ENCODE results near the gene MGMT. TPM values are rescaled to one million over a fixed set of nuclear protein-coding genes. Genes with fewer than 3 reads are reported as not detected.

The MGMT gene
- polyA plus RNA-seq, 1 of the 3 experiments (the other 2 are of a cell fraction) = 10.8 TPM

DNA sequence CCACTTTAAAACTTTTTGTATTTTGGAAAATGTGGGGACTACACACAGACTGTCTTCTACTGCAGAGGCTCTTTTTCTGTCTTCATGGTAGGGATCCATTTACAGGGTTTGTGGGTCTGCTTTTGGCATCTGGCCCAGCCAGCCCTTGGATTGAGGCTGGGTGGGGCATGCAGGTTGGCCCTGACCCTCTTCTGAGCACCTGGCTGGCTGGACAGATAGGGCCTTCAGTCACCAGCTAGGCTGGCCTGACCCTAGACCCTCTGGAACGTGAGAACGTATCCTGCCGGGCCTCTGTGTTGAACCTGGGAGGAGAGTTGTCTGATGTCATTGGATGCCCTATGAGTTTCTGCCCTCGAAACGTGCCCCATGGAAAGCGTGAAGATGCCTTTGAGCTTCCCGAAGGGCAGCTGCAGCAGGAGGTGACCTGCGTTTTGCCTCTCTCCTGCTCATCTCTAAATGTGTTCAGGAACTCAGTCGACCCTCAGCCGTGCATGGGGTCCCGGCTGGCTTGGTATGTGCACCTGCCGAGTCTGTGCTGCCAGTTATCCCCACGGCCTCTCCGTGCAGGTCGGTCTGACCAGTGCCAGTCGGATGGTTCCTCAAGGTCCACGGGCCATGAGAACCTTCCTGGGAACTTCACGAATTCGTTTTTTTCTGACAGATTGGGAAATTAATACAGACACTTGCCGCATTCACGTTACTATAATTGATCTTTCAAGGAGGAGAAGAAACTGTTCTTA, 74.9 kb downstream of the MGMT start:
- TF ChIP-seq, protein P1, sequence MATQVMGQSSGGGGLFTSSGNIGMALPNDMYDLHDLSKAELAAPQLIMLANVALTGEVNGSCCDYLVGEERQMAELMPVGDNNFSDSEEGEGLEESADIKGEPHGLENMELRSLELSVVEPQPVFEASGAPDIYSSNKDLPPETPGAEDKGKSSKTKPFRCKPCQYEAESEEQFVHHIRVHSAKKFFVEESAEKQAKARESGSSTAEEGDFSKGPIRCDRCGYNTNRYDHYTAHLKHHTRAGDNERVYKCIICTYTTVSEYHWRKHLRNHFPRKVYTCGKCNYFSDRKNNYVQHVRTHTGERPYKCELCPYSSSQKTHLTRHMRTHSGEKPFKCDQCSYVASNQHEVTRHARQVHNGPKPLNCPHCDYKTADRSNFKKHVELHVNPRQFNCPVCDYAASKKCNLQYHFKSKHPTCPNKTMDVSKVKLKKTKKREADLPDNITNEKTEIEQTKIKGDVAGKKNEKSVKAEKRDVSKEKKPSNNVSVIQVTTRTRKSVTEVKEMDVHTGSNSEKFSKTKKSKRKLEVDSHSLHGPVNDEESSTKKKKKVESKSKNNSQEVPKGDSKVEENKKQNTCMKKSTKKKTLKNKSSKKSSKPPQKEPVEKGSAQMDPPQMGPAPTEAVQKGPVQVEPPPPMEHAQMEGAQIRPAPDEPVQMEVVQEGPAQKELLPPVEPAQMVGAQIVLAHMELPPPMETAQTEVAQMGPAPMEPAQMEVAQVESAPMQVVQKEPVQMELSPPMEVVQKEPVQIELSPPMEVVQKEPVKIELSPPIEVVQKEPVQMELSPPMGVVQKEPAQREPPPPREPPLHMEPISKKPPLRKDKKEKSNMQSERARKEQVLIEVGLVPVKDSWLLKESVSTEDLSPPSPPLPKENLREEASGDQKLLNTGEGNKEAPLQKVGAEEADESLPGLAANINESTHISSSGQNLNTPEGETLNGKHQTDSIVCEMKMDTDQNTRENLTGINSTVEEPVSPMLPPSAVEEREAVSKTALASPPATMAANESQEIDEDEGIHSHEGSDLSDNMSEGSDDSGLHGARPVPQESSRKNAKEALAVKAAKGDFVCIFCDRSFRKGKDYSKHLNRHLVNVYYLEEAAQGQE (IDR thresholded peaks at IDR 0.05; ENCODE audit: low read depth, low read length) = no peak
- no peak for TF ChIP-seq YY1 (IDR thresholded peaks at IDR 0.05; ENCODE audit: low read depth)
- H3K27me3 ChIP-seq (ENCODE audit: insufficient read depth) = no peaks in the 10 kb centered on the region
- POLR2A ChIA-PET = no interaction called here
- no peaks in the 10 kb centered on the region for H3K36me3 ChIP-seq (replicated peaks in 1 of 2; ENCODE audit: control insufficient read depth in 1 of 2, insufficient read depth in 2 of 2, low read length in 1 of 2)
- no peak overlapping the region for H3K4me3 ChIP-seq (ENCODE audit: low read depth in 2 of 2, low read length in 1 of 2)
- H3K9ac ChIP-seq = no peak overlapping the region
- H2AFZ ChIP-seq (ENCODE audit: low read depth) = no peak overlapping the region
- 78% methylated on average over 18 of the region's 21 CpGs for WGBS (ENCODE audit: low lambda C conversion rate)
- no peak overlapping the region for H3K4me2 ChIP-seq
- DNase-seq = no peak
- no peaks in the 10 kb centered on the region for H3K9me2 ChIP-seq
- H3K4me1 ChIP-seq (ENCODE audit: control insufficient read depth in 1 of 2, insufficient read depth in 2 of 2, low read depth in 1 of 2, low read length in 1 of 2) = peaks cover 0 to 7% of the 10 kb centered on the region in 2 experiments; a peak in 1 of 4 replicates
- no peak overlapping the region for H3K27ac ChIP-seq (ENCODE audit: low read depth in 2 of 2, low read length in 1 of 2)
- H3F3A ChIP-seq (replicated peaks; ENCODE audit: insufficient read depth) = no peaks in the 10 kb centered on the region
- H3K9me3 ChIP-seq = no peaks in the 10 kb centered on the region
- CTCF ChIA-PET = no interaction called here
- no peaks in the 10 kb centered on the region for H3K79me2 ChIP-seq (ENCODE audit: insufficient read depth)
- no peaks in the 10 kb centered on the region for H4K20me1 ChIP-seq (ENCODE audit: insufficient read depth)

DNA sequence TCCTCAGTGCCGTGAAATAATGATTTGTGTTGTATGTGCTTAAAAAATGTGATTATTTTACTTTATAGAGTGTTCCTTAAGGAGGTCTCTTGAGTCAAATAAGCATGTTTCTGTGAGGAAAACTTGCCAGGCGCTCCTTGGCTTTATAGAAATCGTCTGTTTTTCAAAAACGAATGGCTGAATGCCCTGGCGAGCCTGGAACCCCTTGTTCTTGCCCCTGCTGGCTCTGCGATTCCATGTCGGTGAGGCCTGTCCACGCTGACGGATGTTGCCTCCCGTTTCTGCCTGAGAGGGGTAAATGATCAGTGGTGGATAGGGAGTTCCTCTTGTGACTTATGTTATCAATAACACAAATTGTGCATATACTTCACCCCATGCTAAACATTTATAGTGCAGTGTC, 75.5 kb downstream of the MGMT start:
- Histone ChIP-seq H3K9me3 (no peaks in the 10 kb centered on the region), H3K36me3 (replicated peaks in 1 of 2; ENCODE audit: control insufficient read depth in 1 of 2, insufficient read depth in 2 of 2, low read length in 1 of 2) (no peaks in the 10 kb centered on the region), H3K4me1 (ENCODE audit: control insufficient read depth in 1 of 2, insufficient read depth in 2 of 2, low read depth in 1 of 2, low read length in 1 of 2) (peaks cover 0 to 7% of the 10 kb centered on the region in 2 experiments; a peak in 1 of 4 replicates), H3K27ac (ENCODE audit: low read depth in 2 of 2, low read length in 1 of 2) (no peak overlapping the region), H3K9me2 (no peaks in the 10 kb centered on the region), H3K4me2 (no peak overlapping the region), H3K79me2 (ENCODE audit: insufficient read depth) (no peaks in the 10 kb centered on the region), H3K27me3 (ENCODE audit: insufficient read depth) (no peaks in the 10 kb centered on the region), H3K4me3 (ENCODE audit: low read depth in 2 of 2, low read length in 1 of 2) (no peak overlapping the region), H3K9ac (no peak overlapping the region), H4K20me1 (ENCODE audit: insufficient read depth) (no peaks in the 10 kb centered on the region), H2AFZ (ENCODE audit: low read depth) (no peak overlapping the region), H3F3A (replicated peaks; ENCODE audit: insufficient read depth) (no peaks in the 10 kb centered on the region)
- TF ChIP-seq EZH2phosphoT487 (IDR thresholded peaks at IDR 0.05; ENCODE audit: borderline replicate concordance, low read depth) = no peak
- no peak for TF ChIP-seq JUND (IDR thresholded peaks at IDR 0.05)
- TF ChIP-seq, protein P2, sequence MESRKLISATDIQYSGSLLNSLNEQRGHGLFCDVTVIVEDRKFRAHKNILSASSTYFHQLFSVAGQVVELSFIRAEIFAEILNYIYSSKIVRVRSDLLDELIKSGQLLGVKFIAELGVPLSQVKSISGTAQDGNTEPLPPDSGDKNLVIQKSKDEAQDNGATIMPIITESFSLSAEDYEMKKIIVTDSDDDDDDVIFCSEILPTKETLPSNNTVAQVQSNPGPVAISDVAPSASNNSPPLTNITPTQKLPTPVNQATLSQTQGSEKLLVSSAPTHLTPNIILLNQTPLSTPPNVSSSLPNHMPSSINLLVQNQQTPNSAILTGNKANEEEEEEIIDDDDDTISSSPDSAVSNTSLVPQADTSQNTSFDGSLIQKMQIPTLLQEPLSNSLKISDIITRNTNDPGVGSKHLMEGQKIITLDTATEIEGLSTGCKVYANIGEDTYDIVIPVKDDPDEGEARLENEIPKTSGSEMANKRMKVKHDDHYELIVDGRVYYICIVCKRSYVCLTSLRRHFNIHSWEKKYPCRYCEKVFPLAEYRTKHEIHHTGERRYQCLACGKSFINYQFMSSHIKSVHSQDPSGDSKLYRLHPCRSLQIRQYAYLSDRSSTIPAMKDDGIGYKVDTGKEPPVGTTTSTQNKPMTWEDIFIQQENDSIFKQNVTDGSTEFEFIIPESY (IDR thresholded peaks at IDR 0.05; ENCODE audit: borderline replicate concordance, low read depth) = no peak
- TF ChIP-seq, protein P3, sequence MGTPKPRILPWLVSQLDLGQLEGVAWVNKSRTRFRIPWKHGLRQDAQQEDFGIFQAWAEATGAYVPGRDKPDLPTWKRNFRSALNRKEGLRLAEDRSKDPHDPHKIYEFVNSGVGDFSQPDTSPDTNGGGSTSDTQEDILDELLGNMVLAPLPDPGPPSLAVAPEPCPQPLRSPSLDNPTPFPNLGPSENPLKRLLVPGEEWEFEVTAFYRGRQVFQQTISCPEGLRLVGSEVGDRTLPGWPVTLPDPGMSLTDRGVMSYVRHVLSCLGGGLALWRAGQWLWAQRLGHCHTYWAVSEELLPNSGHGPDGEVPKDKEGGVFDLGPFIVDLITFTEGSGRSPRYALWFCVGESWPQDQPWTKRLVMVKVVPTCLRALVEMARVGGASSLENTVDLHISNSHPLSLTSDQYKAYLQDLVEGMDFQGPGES (IDR thresholded peaks at IDR 0.05; ENCODE audit: low read depth, low read length) = no peak
- TF ChIP-seq YY1 (IDR thresholded peaks at IDR 0.05; ENCODE audit: low read depth) = no peak
- TF ChIP-seq FOSL2 (IDR thresholded peaks at IDR 0.05; ENCODE audit: borderline replicate concordance, low read depth) = no peak
- no peak for DNase-seq
- POLR2A ChIA-PET = no interaction called here
- 65% methylated on average over 8 of the region's 10 CpGs for WGBS (ENCODE audit: low lambda C conversion rate)
- CTCF ChIA-PET = no interaction called here

Data from SK-N-SH (cell line).